Measurements from ENCODE around the gene AAK1. TPM values are rescaled to one million over a fixed set of nuclear protein-coding genes. Genes with fewer than 3 reads are reported as not detected.

AAK1 gene
- total RNA-seq, 1 experiment from 2014 or later, result 40.5 TPM

GRCh38 chr2:69597105-69597504 lies 46.4 kb downstream of the AAK1 start:
- Histone ChIP-seq H3K27me3 (replicated peaks; ENCODE audit: insufficient read depth, low read depth, low read length, poor library complexity) (no peaks in the 10 kb centered on the region), H3K4me1 (ENCODE audit: insufficient read depth, low read length, poor library complexity, severe bottlenecking) (no peaks in the 10 kb centered on the region), H3K4me3 (ENCODE audit: low read depth, low read length, poor library complexity, severe bottlenecking) (no peak overlapping the region), H3K36me3 (ENCODE audit: insufficient read depth, low read length, poor library complexity, severe bottlenecking) (no peaks in the 10 kb centered on the region), H3K27ac (ENCODE audit: low read depth, low read length, poor library complexity, severe bottlenecking) (no peak overlapping the region), H3K9me3 (ENCODE audit: low read depth, low read length, poor library complexity, severe bottlenecking) (no peaks in the 10 kb centered on the region)
- no TSS peak for BruUV-seq (replicated peaks)
- no peak for DNase-seq (ENCODE audit: low spot score)
- ChIA-PET POLR2A (ENCODE audit: low non-redundant PET) (no interaction called here), CTCF (no interaction called here)
- TF ChIP-seq EZH2 (IDR thresholded peaks at IDR 0.05; ENCODE audit: borderline replicate concordance, low read depth, low read length, poor library complexity, severe bottlenecking) (no peak), CTCF (conservative IDR thresholded peaks at IDR 0.05; ENCODE audit: low read depth, low read length) (no peak)
- intact Hi-C loops (cut with micrococcal nuclease; ENCODE audit: unreplicated experiment), result no loop called here

GRCh38 chr2:69594341-69594740 lies 49.2 kb downstream of the AAK1 start:
- BruUV-seq (replicated peaks), result no TSS peak
- POLR2A ChIA-PET (ENCODE audit: low non-redundant PET), result no interaction called here
- H3K36me3 ChIP-seq (ENCODE audit: insufficient read depth, low read length, poor library complexity, severe bottlenecking), result no peaks in the 10 kb centered on the region
- CTCF ChIA-PET, result no interaction called here
- H3K27me3 ChIP-seq (replicated peaks; ENCODE audit: insufficient read depth, low read depth, low read length, poor library complexity), result no peaks in the 10 kb centered on the region
- no peak overlapping the region for H3K27ac ChIP-seq (ENCODE audit: low read depth, low read length, poor library complexity, severe bottlenecking)
- H3K9me3 ChIP-seq (ENCODE audit: low read depth, low read length, poor library complexity, severe bottlenecking), result no peaks in the 10 kb centered on the region
- TF ChIP-seq EZH2 (IDR thresholded peaks at IDR 0.05; ENCODE audit: borderline replicate concordance, low read depth, low read length, poor library complexity, severe bottlenecking) (no peak), CTCF (conservative IDR thresholded peaks at IDR 0.05; ENCODE audit: low read depth, low read length) (no peak)
- no peak for DNase-seq (ENCODE audit: low spot score)
- no peaks in the 10 kb centered on the region for H3K4me1 ChIP-seq (ENCODE audit: insufficient read depth, low read length, poor library complexity, severe bottlenecking)
- no peak overlapping the region for H3K4me3 ChIP-seq (ENCODE audit: low read depth, low read length, poor library complexity, severe bottlenecking)
- intact Hi-C loops (cut with micrococcal nuclease; ENCODE audit: unreplicated experiment), result no loop called here

- Histone ChIP-seq H3K27me3 (replicated peaks; ENCODE audit: insufficient read depth, low read depth, low read length, poor library complexity) (no peaks in the 10 kb centered on the region), H3K4me3 (ENCODE audit: low read depth, low read length, poor library complexity, severe bottlenecking) (no peak overlapping the region), H3K36me3 (ENCODE audit: insufficient read depth, low read length, poor library complexity, severe bottlenecking) (no peaks in the 10 kb centered on the region), H3K27ac (ENCODE audit: low read depth, low read length, poor library complexity, severe bottlenecking) (no peak overlapping the region), H3K9me3 (ENCODE audit: low read depth, low read length, poor library complexity, severe bottlenecking) (no peaks in the 10 kb centered on the region), H3K4me1 (ENCODE audit: insufficient read depth, low read length, poor library complexity, severe bottlenecking) (no peaks in the 10 kb centered on the region)
- BruUV-seq (replicated peaks), result no TSS peak
- CTCF ChIA-PET, result no interaction called here
- DNase-seq (ENCODE audit: low spot score), result no peak
- TF ChIP-seq EZH2 (IDR thresholded peaks at IDR 0.05; ENCODE audit: borderline replicate concordance, low read depth, low read length, poor library complexity, severe bottlenecking) (no peak), CTCF (conservative IDR thresholded peaks at IDR 0.05; ENCODE audit: low read depth, low read length) (no peak)
- POLR2A ChIA-PET (ENCODE audit: low non-redundant PET), result no interaction called here
- intact Hi-C loops (cut with micrococcal nuclease; ENCODE audit: unreplicated experiment), result no loop called here
These were observed 51.0 kb downstream of the AAK1 start for GRCh38 chr2:69592511-69592910.

Data from A673 (cell line).